Hepatocyte (in vitro differentiated cells): ENCODE data around the gene TTC1. TPM values are rescaled to one million over a fixed set of nuclear protein-coding genes. Genes with fewer than 3 reads are reported as not detected.
A peak's percentile ranks its signal among the peaks of the same experiment; 100 is the strongest.

ENCODE experiments used
- DNase-seq: peaks from one replicate; pipeline ENCODE4 v3.0.0-alpha.2; 2016; ENCODE audit warnings: low spot score
- H2AFZ ChIP-seq: fragments of 200-600 bp; sonication (generic); 2 replicates; pipeline ENCODE4 v1.6.0; 2016; ENCODE audit warnings: antibody characterized with exemption, mild to moderate bottlenecking
- H3K27ac ChIP-seq: fragments of 200-600 bp; sonication (generic); 2 replicates; pipeline ENCODE4 v1.5.1; 2016; ENCODE audit warnings: mild to moderate bottlenecking
- H3K27me3 ChIP-seq: fragments of 200-600 bp; sonication (generic); 2 replicates; pipeline ENCODE4 v1.6.1; 2016
- H3K36me3 ChIP-seq: fragments of 200-600 bp; sonication (generic); replicated peaks from 2 replicates; pipeline ENCODE4 v1.5.1; 2016; ENCODE audit warnings: low read depth; ENCODE audit not compliant: insufficient read depth
- H3K4me1 ChIP-seq: fragments of 200-600 bp; sonication (generic); 2 replicates; pipeline ENCODE4 v1.5.1; 2016; ENCODE audit warnings: mild to moderate bottlenecking, moderate library complexity; ENCODE audit not compliant: insufficient read depth
- H3K4me2 ChIP-seq: fragments of 200-600 bp; sonication (generic); 2 replicates; pipeline ENCODE4 v1.6.0; 2016
- H3K4me3 ChIP-seq: fragments of 200-600 bp; sonication (generic); 2 replicates; pipeline ENCODE4 v1.5.1; 2016; ENCODE audit warnings: mild to moderate bottlenecking
- H3K79me2 ChIP-seq: fragments of 200-600 bp; sonication (generic); 2 replicates; pipeline ENCODE4 v1.6.0; 2017; ENCODE audit warnings: mild to moderate bottlenecking
- H3K9me2 ChIP-seq: fragments of 200-600 bp; sonication (generic); replicated peaks from 2 replicates; pipeline ENCODE4 v1.6.0; 2017; ENCODE audit warnings: mild to moderate bottlenecking; ENCODE audit not compliant: insufficient read depth
- H3K9me3 ChIP-seq: fragments of 200-600 bp; sonication (generic); 2 replicates; pipeline ENCODE4 v1.5.1; 2016; ENCODE audit warnings: low read depth, mild to moderate bottlenecking
- H4K20me1 ChIP-seq: fragments of 200-600 bp; sonication (generic); 2 replicates; pipeline ENCODE4 v1.6.0; 2016; ENCODE audit warnings: mild to moderate bottlenecking; ENCODE audit not compliant: insufficient read depth, poor library complexity, severe bottlenecking
- EZH2 ChIP-seq: fragments of 200-600 bp; sonication (generic); IDR thresholded peaks from 2 replicates; pipeline ENCODE4 v1.6.1; 2016; ENCODE audit warnings: antibody characterized with exemption, mild to moderate bottlenecking, borderline replicate concordance
- EZH2phosphoT487 ChIP-seq: fragments of 200-600 bp; sonication (generic); IDR thresholded peaks from one replicate; pipeline ENCODE4 v1.6.1; 2018; ENCODE audit warnings: antibody characterized with exemption, mild to moderate bottlenecking, low read depth, moderate library complexity; ENCODE audit not compliant: unreplicated experiment, severe bottlenecking
- WGBS: methylation state at CpG from one replicate; pipeline ENCODE4 v1.1.6; 2016; ENCODE audit warnings: low lambda C conversion rate; ENCODE audit errors: missing lambda C conversion rate; 5-methylcytosine and 5-hydroxymethylcytosine counted together
- polyA plus RNA-seq: library from polyadenylated mRNA; unstranded; fragments of >200 nt; fragmentation: Nextera tagmentation; extraction: Ambion mirVana; gene quantifications from 2 replicates; pipeline ENCODE4 v1.2.1, GENCODE V29; 2016
- total RNA-seq: library from RNA; depleted of rRNA; stranded (reverse); fragments of >200 nt; gene quantifications from 2 replicates; pipeline ENCODE4 v1.2.3, GENCODE V29; 2014
- TF ChIP-seq, protein P1 (sequence below): fragments of 200-600 bp; sonication (generic); IDR thresholded peaks from 2 replicates; pipeline ENCODE4 v1.5.1; 2016; ENCODE audit warnings: antibody characterized with exemption, mild to moderate bottlenecking; ENCODE audit not compliant: poor library complexity

The TTC1 gene
- total and polyA plus RNA-seq, 2 experiments from 2014 or later: 46.9 to 57.3 TPM

DNA sequence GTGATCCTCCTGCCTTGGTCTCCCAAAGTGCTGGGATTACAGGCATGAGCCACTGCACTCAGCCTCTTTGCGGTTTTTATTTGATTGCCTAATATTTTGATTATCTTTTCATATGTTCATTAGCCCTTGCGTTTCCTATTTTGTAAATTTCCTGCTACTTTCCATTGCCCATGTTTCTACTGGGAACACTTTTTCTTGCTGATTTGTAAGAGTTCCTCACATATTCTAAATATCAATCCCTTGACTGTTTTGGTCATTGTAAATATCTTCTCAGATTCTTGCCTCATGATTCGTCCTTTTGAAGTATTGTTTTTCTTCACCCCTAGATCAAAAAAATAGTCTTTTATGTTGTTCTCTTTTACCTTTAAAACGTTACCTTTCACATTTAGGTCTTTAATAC, 37.9 kb upstream of the TTC1 start:
- TF ChIP-seq EZH2phosphoT487 (no peak), EZH2 (no peak)
- TF ChIP-seq, protein P1, sequence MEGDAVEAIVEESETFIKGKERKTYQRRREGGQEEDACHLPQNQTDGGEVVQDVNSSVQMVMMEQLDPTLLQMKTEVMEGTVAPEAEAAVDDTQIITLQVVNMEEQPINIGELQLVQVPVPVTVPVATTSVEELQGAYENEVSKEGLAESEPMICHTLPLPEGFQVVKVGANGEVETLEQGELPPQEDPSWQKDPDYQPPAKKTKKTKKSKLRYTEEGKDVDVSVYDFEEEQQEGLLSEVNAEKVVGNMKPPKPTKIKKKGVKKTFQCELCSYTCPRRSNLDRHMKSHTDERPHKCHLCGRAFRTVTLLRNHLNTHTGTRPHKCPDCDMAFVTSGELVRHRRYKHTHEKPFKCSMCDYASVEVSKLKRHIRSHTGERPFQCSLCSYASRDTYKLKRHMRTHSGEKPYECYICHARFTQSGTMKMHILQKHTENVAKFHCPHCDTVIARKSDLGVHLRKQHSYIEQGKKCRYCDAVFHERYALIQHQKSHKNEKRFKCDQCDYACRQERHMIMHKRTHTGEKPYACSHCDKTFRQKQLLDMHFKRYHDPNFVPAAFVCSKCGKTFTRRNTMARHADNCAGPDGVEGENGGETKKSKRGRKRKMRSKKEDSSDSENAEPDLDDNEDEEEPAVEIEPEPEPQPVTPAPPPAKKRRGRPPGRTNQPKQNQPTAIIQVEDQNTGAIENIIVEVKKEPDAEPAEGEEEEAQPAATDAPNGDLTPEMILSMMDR: no peak
- WGBS: 87% methylated on average over 4 of the region's 4 CpGs
- no peaks in the 10 kb centered on the region for H3K79me2 ChIP-seq
- no peaks in the 10 kb centered on the region for H4K20me1 ChIP-seq
- H3K4me3 ChIP-seq: no peak overlapping the region
- H3K27me3 ChIP-seq: peaks cover 59% of the 10 kb centered on the region
- H2AFZ ChIP-seq: no peak overlapping the region
- H3K4me1 ChIP-seq: no peaks in the 10 kb centered on the region
- H3K9me3 ChIP-seq: no peaks in the 10 kb centered on the region
- no peaks in the 10 kb centered on the region for H3K9me2 ChIP-seq
- H3K36me3 ChIP-seq: no peaks in the 10 kb centered on the region
- no peak overlapping the region for H3K27ac ChIP-seq
- H3K4me2 ChIP-seq: no peak overlapping the region
- DNase-seq: no peak

DNA sequence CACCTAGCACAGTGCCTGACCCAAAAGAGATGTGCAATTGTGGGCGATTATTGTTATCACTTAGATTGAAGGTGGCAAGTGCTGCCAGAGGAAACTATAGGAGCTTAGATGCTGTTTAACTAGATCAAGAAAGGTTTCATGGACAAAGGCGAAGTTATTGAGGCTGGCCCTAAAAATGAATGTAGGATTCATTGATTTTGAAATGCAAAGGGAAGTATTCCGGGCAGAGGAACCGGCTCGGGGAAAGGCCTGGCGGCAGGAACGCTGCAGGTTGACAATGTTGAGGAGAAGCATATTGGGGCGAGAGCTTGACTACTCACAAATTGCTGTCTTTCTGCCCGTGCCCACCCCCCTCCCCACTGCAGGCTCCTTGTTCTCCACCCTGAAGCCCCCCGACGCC, 37.4 kb upstream of the TTC1 start:
- Histone ChIP-seq H3K9me3 (no peaks in the 10 kb centered on the region), H3K79me2 (no peaks in the 10 kb centered on the region), H2AFZ (no peak overlapping the region), H4K20me1 (no peaks in the 10 kb centered on the region), H3K27ac (no peak overlapping the region), H3K4me1 (no peaks in the 10 kb centered on the region), H3K9me2 (no peaks in the 10 kb centered on the region), H3K4me2 (peak overlapping the region; percentile 87), H3K4me3 (no peak overlapping the region), H3K36me3 (no peaks in the 10 kb centered on the region), H3K27me3 (peaks cover 59% of the 10 kb centered on the region)
- 44% methylated on average over 11 of the region's 11 CpGs for WGBS
- DNase-seq: no peak
- TF ChIP-seq EZH2 (no peak), EZH2phosphoT487 (no peak)
- TF ChIP-seq, protein P1: no peak

DNA sequence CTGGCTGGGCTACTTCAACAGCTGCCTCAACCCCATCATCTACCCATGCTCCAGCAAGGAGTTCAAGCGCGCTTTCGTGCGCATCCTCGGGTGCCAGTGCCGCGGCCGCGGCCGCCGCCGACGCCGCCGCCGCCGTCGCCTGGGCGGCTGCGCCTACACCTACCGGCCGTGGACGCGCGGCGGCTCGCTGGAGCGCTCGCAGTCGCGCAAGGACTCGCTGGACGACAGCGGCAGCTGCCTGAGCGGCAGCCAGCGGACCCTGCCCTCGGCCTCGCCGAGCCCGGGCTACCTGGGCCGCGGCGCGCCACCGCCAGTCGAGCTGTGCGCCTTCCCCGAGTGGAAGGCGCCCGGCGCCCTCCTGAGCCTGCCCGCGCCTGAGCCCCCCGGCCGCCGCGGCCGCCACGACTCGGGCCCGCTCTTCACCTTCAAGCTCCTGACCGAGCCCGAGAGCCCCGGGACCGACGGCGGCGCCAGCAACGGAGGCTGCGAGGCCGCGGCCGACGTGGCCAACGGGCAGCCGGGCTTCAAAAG, 36.9 kb upstream of the TTC1 start:
- peak; percentile 73 for DNase-seq
- no peak overlapping the region for H3K27ac ChIP-seq
- peak overlapping the region; percentile 87 for H3K4me2 ChIP-seq

DNA sequence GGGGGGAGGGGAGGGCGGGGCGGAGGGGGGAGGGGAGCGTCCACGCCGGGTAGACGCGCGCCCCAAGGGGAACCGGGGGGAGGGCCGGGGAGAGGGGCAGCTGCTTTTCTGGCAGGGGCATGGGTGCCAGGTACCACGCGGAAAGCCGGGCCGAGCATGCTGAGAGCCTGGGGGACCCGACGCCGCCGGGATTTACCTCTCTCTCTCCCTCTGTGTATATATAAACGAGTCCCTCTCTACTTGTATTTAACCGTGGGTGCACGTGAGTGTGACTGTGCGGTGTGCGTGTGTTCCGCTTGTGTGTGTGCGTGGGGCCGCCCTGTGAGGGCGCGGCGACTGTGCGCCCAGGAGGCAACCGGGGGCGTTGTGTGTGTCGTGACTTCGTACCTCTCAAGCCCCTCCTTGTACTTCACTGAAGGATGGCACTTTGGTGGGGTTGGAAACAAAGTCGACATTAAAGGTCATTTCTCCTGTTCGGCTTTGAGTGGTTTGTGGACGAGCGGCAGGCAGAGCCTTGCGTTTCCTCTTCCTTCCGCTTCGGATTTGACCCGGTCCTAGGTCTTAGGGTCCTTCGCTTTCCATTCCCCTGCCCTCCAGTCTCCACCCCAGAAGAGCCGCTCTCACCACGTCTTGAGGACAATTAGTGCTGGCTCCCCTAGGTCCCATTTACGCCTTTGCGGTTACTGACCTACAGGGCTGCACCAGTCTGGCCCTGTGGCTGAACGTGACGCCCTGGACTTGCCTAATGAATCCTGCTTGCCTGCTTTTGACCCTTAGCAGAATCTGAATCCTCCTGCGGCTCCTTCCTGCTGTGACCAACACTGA, 36.2 kb upstream of the TTC1 start:
- no peak overlapping the region for H2AFZ ChIP-seq

More for the DNA sequence above, 36.9 kb upstream of the TTC1 start:
- Histone ChIP-seq H3K27me3 (peaks cover 58% of the 10 kb centered on the region), H4K20me1 (no peaks in the 10 kb centered on the region), H3K4me1 (no peaks in the 10 kb centered on the region), H3K79me2 (no peaks in the 10 kb centered on the region), H3K4me3 (no peak overlapping the region), H3K9me2 (no peaks in the 10 kb centered on the region), H3K36me3 (no peaks in the 10 kb centered on the region), H2AFZ (peak overlapping the region; percentile 45), H3K9me3 (no peaks in the 10 kb centered on the region)
- TF ChIP-seq EZH2: no peak
- 2% methylated on average over 49 of the region's 76 CpGs for WGBS

More for the DNA sequence above, 36.2 kb upstream of the TTC1 start:
- no peaks in the 10 kb centered on the region for H3K36me3 ChIP-seq
- H3K9me2 ChIP-seq: no peaks in the 10 kb centered on the region
- no peaks in the 10 kb centered on the region for H3K4me1 ChIP-seq
- no peak for DNase-seq
- no peaks in the 10 kb centered on the region for H3K9me3 ChIP-seq
- H3K4me2 ChIP-seq: peak overlapping the region; percentile 87
- H3K27me3 ChIP-seq: peaks cover 52% of the 10 kb centered on the region
- TF ChIP-seq EZH2phosphoT487: no peak
- TF ChIP-seq EZH2: no peak
- TF ChIP-seq, protein P1: no peak
- H3K79me2 ChIP-seq: no peaks in the 10 kb centered on the region
- no peak overlapping the region for H3K27ac ChIP-seq
- WGBS: 73% methylated on average over 32 of the region's 50 CpGs
- H3K4me3 ChIP-seq: no peak overlapping the region
- H4K20me1 ChIP-seq: no peaks in the 10 kb centered on the region
